ENCODE results near the gene ADK. TPM values are rescaled to one million over a fixed set of nuclear protein-coding genes. Genes with fewer than 3 reads are reported as not detected.

The ADK gene
- total RNA-seq, 1 experiment from 2014 or later: 51.4 TPM

GRCh38 chr10:74672430-74673165 lies 521.6 kb downstream of the ADK start:
- no peak for DNase-seq (ENCODE audit: low spot score)

- DNase-seq (ENCODE audit: low spot score): no peak
Observed at GRCh38 chr10:74674927-74675326, 523.9 kb downstream of the ADK start.

GRCh38 chr10:74675484-74675883 lies 524.5 kb downstream of the ADK start:
- DNase-seq (ENCODE audit: low spot score): no peak

- DNase-seq (ENCODE audit: low spot score): no peak
Observed at GRCh38 chr10:74677951-74678350, 526.9 kb downstream of the ADK start.

- DNase-seq (ENCODE audit: low spot score): no peak
Observed at GRCh38 chr10:74681917-74682627, 531.1 kb downstream of the ADK start.

- DNase-seq (ENCODE audit: low spot score): no peak
Observed at GRCh38 chr10:74683067-74683466, 532.0 kb downstream of the ADK start.

- no peak for DNase-seq (ENCODE audit: low spot score)
Observed at GRCh38 chr10:74683621-74684364, 532.8 kb downstream of the ADK start.

GRCh38 chr10:74684462-74684861 lies 533.4 kb downstream of the ADK start:
- DNase-seq (ENCODE audit: low spot score): no peak

- no peak for DNase-seq (ENCODE audit: low spot score)
Observed at GRCh38 chr10:74685564-74685963, 534.5 kb downstream of the ADK start.

GRCh38 chr10:74690393-74690792 lies 539.4 kb downstream of the ADK start:
- no peak for DNase-seq (ENCODE audit: low spot score)

- no peak for DNase-seq (ENCODE audit: low spot score)
Observed at GRCh38 chr10:74691164-74691563, 540.1 kb downstream of the ADK start.

GRCh38 chr10:74704629-74705357 lies 553.8 kb downstream of the ADK start:
- DNase-seq (ENCODE audit: low spot score): no peak

GRCh38 chr10:74705358-74705980 lies 554.4 kb downstream of the ADK start:
- DNase-seq (ENCODE audit: low spot score): no peak

GRCh38 chr10:74706966-74707365 lies 555.9 kb downstream of the ADK start:
- no peak for DNase-seq (ENCODE audit: low spot score)

GRCh38 chr10:74708246-74708645 lies 557.2 kb downstream of the ADK start:
- no peak for DNase-seq (ENCODE audit: low spot score)

GRCh38 chr10:74718208-74718607 lies 567.2 kb downstream of the ADK start:
- no peak for DNase-seq (ENCODE audit: low spot score)

GRCh38 chr10:74728225-74728624 lies 577.2 kb downstream of the ADK start:
- DNase-seq (ENCODE audit: low spot score): peak; percentile 11

- DNase-seq (ENCODE audit: low spot score): no peak
Observed at GRCh38 chr10:74730246-74730645, 579.2 kb downstream of the ADK start.

GRCh38 chr10:74733612-74734011 lies 582.6 kb downstream of the ADK start:
- no peak for DNase-seq (ENCODE audit: low spot score)

- no peak for DNase-seq (ENCODE audit: low spot score)
Observed at GRCh38 chr10:74736029-74736428, 585.0 kb downstream of the ADK start.

GRCh38 chr10:74738052-74738451 lies 587.0 kb downstream of the ADK start:
- DNase-seq (ENCODE audit: low spot score): no peak

- no peak for DNase-seq (ENCODE audit: low spot score)
Observed at GRCh38 chr10:74738542-74738941, 587.5 kb downstream of the ADK start.
